COLO668 (cell line): ENCODE results near the gene ITGAX.

Experiments used
- DNase-seq: peaks from one replicate; lab custom pipeline; 2025; ENCODE audit not compliant: unreplicated experiment; lab: John Stamatoyannopoulos, UW

Gene ITGAX

GRCh38 chr16:31430380-31431052, 75.5 kb downstream of the ITGAX start:
- DNase-seq, result no peak
